Stimulated activated naive CD4-positive, alpha-beta T cell (primary cell): ENCODE results near the gene HSPA1B.
A peak's percentile ranks its signal among the peaks of the same experiment; 100 is the strongest.
"Not testable (repeated sequence)": the region's sequence is repeated elsewhere in the genome, so short reads cannot be mapped to it uniquely, and the experiment has no call there.

Experiments used
- DNase-seq, 6 experiments: peaks; one replicate each; lab custom pipeline; 2025; lab: John Stamatoyannopoulos, UW

HSPA1B gene

GRCh38 chr6:31858707-31859106 is 31.2 kb downstream of the HSPA1B start:
- DNase-seq: no peak

- no peak for DNase-seq
Measured at GRCh38 chr6:31859923-31860322, 32.4 kb downstream of the HSPA1B start.

GRCh38 chr6:31860349-31860748 is 32.8 kb downstream of the HSPA1B start:
- DNase-seq: no peak

GRCh38 chr6:31861150-31861549 is 33.6 kb downstream of the HSPA1B start:
- DNase-seq: no peak

- DNase-seq: no peak
Measured at GRCh38 chr6:31861919-31862343, 34.4 kb downstream of the HSPA1B start.

- peak; percentile 95 to 100 (median 99) for DNase-seq
Measured at GRCh38 chr6:31862344-31863235, 35.1 kb downstream of the HSPA1B start, which contains the start of gene NEU1. NEU1 (minus strand) TSS chr6:31862821; CDS start chr6:31862776, 45 bp downstream.

- peak in 1 of 6 experiments; percentile 37 for DNase-seq
Measured at GRCh38 chr6:31864123-31864562, 36.6 kb downstream of the HSPA1B start.

GRCh38 chr6:31864818-31865204 is 37.3 kb downstream of the HSPA1B start:
- no peak for DNase-seq

- DNase-seq: no peak
Measured at GRCh38 chr6:31865205-31866118, 37.9 kb downstream of the HSPA1B start.

- not testable (repeated sequence) for DNase-seq
Measured at GRCh38 chr6:31868658-31868971, 41.1 kb downstream of the HSPA1B start.

- no peak for DNase-seq
Measured at GRCh38 chr6:31869343-31869742, 41.8 kb downstream of the HSPA1B start.

GRCh38 chr6:31870385-31870921 is 42.9 kb downstream of the HSPA1B start:
- DNase-seq: no peak

GRCh38 chr6:31871046-31871659 is 43.6 kb downstream of the HSPA1B start:
- DNase-seq: no peak

- DNase-seq: no peak
Measured at GRCh38 chr6:31874084-31874670, 46.6 kb downstream of the HSPA1B start.

- no peak for DNase-seq
Measured at GRCh38 chr6:31874836-31875572, 47.5 kb downstream of the HSPA1B start.

- DNase-seq: no peak
Measured at GRCh38 chr6:31875877-31876276, 48.3 kb downstream of the HSPA1B start.

GRCh38 chr6:31876357-31876756 is 48.8 kb downstream of the HSPA1B start:
- DNase-seq: no peak

- no peak for DNase-seq
Measured at GRCh38 chr6:31877125-31877650, 49.6 kb downstream of the HSPA1B start.

GRCh38 chr6:31877651-31878161 is 50.2 kb downstream of the HSPA1B start:
- DNase-seq: no peak

- DNase-seq: no peak
Measured at GRCh38 chr6:31878222-31878621, 50.7 kb downstream of the HSPA1B start.
